Prostate gland (tissue), 2 donors: ENCODE results near the gene ZC3H12A. TPM values are rescaled to one million over a fixed set of nuclear protein-coding genes. Genes with fewer than 3 reads are reported as not detected.
A peak's percentile ranks its signal among the peaks of the same experiment; 100 is the strongest.

Source experiments
- DNase-seq: peaks from one replicate; pipeline ENCODE4 v3.0.0-alpha.2; 2019; ENCODE audit warnings: low spot score
- H3K27ac ChIP-seq, 2 donors: fragments of 200-600 bp; sonication (generic); 2 replicates each; pipeline ENCODE4 v1.5.1; 2017 to 2019
- H3K27me3 ChIP-seq: fragments of 200-600 bp; sonication (generic); replicated peaks from 2 replicates; pipeline ENCODE4 v1.5.1; 2019; ENCODE audit not compliant: insufficient read depth
- H3K36me3 ChIP-seq, 2 donors: fragments of 200-600 bp; sonication (generic); 1 replicate in 1 of 2; 2 replicates in 1 of 2; pipeline versions ENCODE4 v1.5.1 to v1.8.1; 2017 to 2019
- H3K4me1 ChIP-seq: fragments of 200-600 bp; sonication (generic); replicated peaks from 2 replicates; pipeline ENCODE4 v1.5.1; 2019
- H3K4me3 ChIP-seq, 2 donors: fragments of 200-600 bp; sonication (generic); 2 replicates each; pipeline ENCODE4 v1.5.1; 2017 to 2019
- H3K9me3 ChIP-seq: fragments of 200-600 bp; sonication (generic); 2 replicates; pipeline ENCODE4 v1.5.1; 2017
- POLR2A ChIP-seq: fragments of 450-650 bp; IDR thresholded peaks from one replicate; pipeline ENCODE4 v1.6.1; 2016; ENCODE audit warnings: antibody characterized with exemption, mild to moderate bottlenecking
- POLR2AphosphoS5 ChIP-seq: sonication (generic); formaldehyde crosslinking; IDR thresholded peaks from one replicate; pipeline ENCODE4 v1.6.1; 2017; ENCODE audit warnings: antibody characterized with exemption
- WGBS: methylation state at CpG from one replicate; pipeline ENCODE4 v1.1.5; 2018; 5-methylcytosine and 5-hydroxymethylcytosine counted together
- intact Hi-C: fragments of 100-400 bp; cut with DNase I; formaldehyde crosslinking; loops from one replicate; pipeline ENCODE4 v1.14.2; 2022
- total RNA-seq, 2 donors: library from RNA; depleted of rRNA; stranded (reverse); fragments of >200 nt; gene quantifications; one replicate each; pipeline ENCODE4 v1.1.0, GENCODE V29; 2016
- TF ChIP-seq, protein P1 (sequence below), 4 experiments: fragments of 200-600 bp in 2 of 4; fragments of 450-650 bp in 2 of 4; sonication (generic) in 2 of 4; IDR thresholded peaks; 1 replicate in 3 of 4; 2 replicates in 1 of 4; pipeline ENCODE4 v1.5.1; 2016 to 2019; ENCODE audit warnings: antibody characterized with exemption in 4 of 4, mild to moderate bottlenecking in 2 of 4, moderate library complexity in 2 of 4

ZC3H12A gene
- total RNA-seq, 2 donors from 2014 or later, result 74.4 to 97.1 TPM

DNA sequence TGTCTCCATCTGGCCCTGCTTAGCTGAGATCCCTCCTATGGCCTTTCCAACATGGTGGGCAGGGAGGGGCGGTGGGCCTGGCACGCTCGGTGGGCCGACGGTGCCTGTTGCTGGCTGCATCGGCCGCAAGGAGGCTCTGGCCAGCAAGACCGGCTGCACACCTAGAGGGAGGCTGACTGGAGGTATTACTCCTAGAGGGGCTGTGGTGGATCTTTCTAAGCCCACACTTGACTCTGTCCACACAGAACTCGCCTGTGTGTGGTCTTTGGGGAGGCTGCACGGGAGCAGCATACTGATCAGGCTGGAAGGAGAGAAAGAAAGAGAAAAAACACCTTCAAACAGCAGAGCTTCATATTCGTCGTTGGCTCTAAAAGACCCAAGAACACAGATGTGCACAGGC, 41.7 kb upstream of the ZC3H12A start:
- no peaks in the 10 kb centered on the region for H3K4me1 ChIP-seq
- 45% methylated on average over 12 of the region's 12 CpGs for WGBS
- intact Hi-C loops, result no loop called here
- TF ChIP-seq POLR2AphosphoS5 (no peak), POLR2A (no peak)
- TF ChIP-seq, protein P1, sequence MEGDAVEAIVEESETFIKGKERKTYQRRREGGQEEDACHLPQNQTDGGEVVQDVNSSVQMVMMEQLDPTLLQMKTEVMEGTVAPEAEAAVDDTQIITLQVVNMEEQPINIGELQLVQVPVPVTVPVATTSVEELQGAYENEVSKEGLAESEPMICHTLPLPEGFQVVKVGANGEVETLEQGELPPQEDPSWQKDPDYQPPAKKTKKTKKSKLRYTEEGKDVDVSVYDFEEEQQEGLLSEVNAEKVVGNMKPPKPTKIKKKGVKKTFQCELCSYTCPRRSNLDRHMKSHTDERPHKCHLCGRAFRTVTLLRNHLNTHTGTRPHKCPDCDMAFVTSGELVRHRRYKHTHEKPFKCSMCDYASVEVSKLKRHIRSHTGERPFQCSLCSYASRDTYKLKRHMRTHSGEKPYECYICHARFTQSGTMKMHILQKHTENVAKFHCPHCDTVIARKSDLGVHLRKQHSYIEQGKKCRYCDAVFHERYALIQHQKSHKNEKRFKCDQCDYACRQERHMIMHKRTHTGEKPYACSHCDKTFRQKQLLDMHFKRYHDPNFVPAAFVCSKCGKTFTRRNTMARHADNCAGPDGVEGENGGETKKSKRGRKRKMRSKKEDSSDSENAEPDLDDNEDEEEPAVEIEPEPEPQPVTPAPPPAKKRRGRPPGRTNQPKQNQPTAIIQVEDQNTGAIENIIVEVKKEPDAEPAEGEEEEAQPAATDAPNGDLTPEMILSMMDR (IDR thresholded peaks at IDR 0.05), result no peak
- no peaks in the 10 kb centered on the region for H3K27me3 ChIP-seq
- DNase-seq, result no peak
- H3K36me3 ChIP-seq, result no peaks in the 10 kb centered on the region
- no peak overlapping the region for H3K4me3 ChIP-seq
- no peak overlapping the region for H3K27ac ChIP-seq
- H3K9me3 ChIP-seq, result no peaks in the 10 kb centered on the region

DNA sequence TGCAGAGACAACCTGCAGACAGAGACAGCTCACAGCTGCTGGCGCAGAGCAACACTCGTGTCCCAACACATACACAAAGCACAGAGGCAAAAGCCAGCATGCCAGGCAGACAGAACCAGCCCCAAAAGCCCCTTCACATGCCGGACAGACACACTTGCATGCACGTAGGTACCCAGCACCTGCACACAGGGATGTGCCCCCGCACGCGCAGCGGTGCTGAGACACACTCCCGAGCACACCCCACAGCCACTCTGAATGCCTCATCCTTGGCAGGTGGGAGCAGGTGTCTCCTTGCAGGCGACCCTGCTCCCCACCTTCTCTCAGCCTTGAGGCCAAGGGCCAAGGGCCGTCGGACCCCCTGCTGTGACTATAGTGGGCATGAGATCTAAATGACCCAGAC, 41.2 kb upstream of the ZC3H12A start:
- intact Hi-C loops, result no loop called here
- WGBS, result 52% methylated on average over 12 of the region's 12 CpGs
- Histone ChIP-seq H3K36me3 (no peaks in the 10 kb centered on the region), H3K4me3 (no peak overlapping the region), H3K27ac (no peak overlapping the region), H3K27me3 (no peaks in the 10 kb centered on the region), H3K4me1 (no peaks in the 10 kb centered on the region), H3K9me3 (no peaks in the 10 kb centered on the region)
- no peak for DNase-seq
- TF ChIP-seq, protein P1 (IDR thresholded peaks at IDR 0.05), result no peak

DNA sequence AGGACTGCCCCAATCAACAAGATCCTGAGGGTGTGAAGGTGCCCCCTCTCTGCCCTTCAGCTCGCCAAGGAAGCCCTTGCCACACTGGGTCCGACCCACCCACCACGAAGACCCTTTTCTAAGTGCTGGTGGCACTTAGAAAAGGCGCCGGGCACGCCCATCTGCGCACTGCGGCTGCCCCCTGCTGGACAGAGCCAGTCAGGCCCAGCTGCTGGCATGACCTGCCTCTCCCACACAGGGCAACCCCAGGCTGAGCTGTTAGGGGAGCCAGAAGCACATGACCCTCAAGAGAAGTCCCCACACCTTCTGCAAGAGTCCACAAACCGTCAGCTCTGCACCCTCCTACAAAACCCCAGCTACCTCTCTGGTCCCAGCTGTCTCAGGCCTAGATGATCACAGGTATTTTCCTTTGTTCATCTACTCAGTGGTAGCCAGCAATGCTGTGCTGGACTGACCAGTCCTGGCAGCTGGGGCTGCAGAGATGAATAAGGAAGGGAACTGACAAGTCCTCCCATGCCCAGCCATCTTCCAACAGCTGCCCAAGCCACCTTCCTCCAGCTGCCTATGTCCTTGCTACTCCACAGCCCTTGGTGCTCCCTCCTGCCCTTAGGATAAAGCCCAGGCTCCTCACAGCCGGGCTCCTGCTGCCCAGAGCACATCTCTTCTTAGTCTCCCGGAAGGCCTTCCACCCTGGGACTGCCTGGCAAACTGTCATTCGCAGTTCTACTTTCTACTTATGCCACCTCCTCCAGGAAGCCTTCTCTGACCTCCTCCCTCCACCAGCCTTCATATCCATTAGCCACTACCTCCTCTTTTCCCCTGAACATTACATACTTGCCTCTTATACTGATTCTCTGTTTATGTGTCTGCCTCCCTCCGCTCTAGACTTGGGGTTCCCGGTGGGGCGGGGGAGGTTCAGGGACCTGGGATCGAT, 39.8 kb upstream of the ZC3H12A start:
- Histone ChIP-seq H3K4me1 (no peaks in the 10 kb centered on the region), H3K4me3 (no peak overlapping the region), H3K36me3 (no peaks in the 10 kb centered on the region), H3K9me3 (no peaks in the 10 kb centered on the region), H3K27ac (no peak overlapping the region), H3K27me3 (peaks cover 2% of the 10 kb centered on the region)
- intact Hi-C loops, result loop anchor here (2.0 kb wide), 2 partner anchors 732 to 858 kb away; no protein-coding TSS in a partner anchor
- TF ChIP-seq, protein P1 (IDR thresholded peaks at IDR 0.05), result peak; percentile 76 to 83 (median 79)
- no peak for TF ChIP-seq POLR2A
- no peak for TF ChIP-seq POLR2AphosphoS5
- WGBS, result 34% methylated on average over 15 of the region's 16 CpGs
- peak; percentile 36 for DNase-seq

DNA sequence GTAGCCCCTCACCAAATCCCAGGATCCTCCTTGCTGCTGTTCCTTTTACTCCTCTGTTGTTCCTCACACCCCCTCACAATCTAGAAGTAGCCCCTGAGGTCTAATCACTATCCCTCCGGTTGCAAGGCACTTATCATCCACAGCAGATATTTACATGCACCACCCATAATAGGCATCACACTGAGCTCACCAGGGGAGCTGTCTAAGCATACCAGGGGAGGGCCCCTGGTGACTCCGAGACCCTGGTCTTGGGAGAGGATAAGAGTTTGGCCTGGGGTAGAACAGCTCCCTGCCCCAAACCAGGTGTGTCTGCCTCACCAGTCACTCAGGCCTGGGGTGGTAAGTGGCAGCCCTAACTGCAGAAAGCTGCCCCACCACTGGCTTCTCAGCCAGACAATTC, 37.3 kb upstream of the ZC3H12A start:
- Histone ChIP-seq H3K9me3 (no peaks in the 10 kb centered on the region), H3K27me3 (peaks cover 7% of the 10 kb centered on the region), H3K4me3 (no peak overlapping the region), H3K4me1 (no peaks in the 10 kb centered on the region), H3K27ac (no peak overlapping the region), H3K36me3 (no peaks in the 10 kb centered on the region)
- DNase-seq, result no peak
- intact Hi-C loops, result no loop called here
- 43% methylated on average over 2 of the region's 2 CpGs for WGBS
- no peak for TF ChIP-seq POLR2AphosphoS5
- TF ChIP-seq, protein P1 (IDR thresholded peaks at IDR 0.05), result no peak
- no peak for TF ChIP-seq POLR2A
